ENCODE measurements around the gene MYO3B. TPM values are rescaled to one million over a fixed set of nuclear protein-coding genes. Genes with fewer than 3 reads are reported as not detected.

Gene MYO3B
- total RNA-seq, 1 experiment from 2014 or later, result 0.50 TPM

DNA sequence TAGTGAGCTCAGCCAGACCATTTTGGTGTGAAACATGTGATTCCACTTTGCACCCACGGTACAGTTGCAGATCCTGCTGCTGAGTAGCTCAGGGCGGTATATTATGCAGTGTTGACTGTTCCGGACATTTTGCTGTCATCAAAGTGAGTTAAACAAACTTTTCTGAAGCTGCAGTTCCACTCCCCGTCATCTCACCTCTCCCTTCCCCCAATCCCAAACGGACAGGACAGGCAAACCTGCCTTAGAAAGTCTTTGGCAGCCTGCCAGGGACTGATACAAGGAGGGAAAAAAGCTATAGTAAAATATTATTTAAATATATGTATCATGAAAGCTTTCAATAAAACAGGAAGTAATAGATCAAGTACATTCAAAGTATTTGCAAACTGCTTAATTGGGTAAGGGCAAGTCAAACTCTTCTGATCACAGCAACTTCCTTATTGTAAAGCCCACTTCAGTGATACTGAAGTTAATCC, 501.7 kb downstream of the MYO3B start:
- Mint-ChIP-seq H3K27me3 (ENCODE audit: low read depth) (peaks cover 5% of the 10 kb centered on the region), H3K36me3 (no peaks in the 10 kb centered on the region), H3K27ac (peak overlapping the region; percentile 94), H3K9me3 (no peaks in the 10 kb centered on the region), H3K4me1 (peaks cover 45% of the 10 kb centered on the region), H3K4me3 (peak overlapping the region; percentile 51)
- DNase-seq (ENCODE audit: low spot score), result no peak
- no peak for TF ChIP-seq ESRRA (CRISPR knock-in tag; IDR thresholded peaks at IDR 0.05; ENCODE audit: borderline replicate concordance)
- TF ChIP-seq, protein P1, sequence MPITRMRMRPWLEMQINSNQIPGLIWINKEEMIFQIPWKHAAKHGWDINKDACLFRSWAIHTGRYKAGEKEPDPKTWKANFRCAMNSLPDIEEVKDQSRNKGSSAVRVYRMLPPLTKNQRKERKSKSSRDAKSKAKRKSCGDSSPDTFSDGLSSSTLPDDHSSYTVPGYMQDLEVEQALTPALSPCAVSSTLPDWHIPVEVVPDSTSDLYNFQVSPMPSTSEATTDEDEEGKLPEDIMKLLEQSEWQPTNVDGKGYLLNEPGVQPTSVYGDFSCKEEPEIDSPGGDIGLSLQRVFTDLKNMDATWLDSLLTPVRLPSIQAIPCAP (CRISPR knock-in tag; IDR thresholded peaks at IDR 0.05), result no peak
- TF ChIP-seq, protein P2, sequence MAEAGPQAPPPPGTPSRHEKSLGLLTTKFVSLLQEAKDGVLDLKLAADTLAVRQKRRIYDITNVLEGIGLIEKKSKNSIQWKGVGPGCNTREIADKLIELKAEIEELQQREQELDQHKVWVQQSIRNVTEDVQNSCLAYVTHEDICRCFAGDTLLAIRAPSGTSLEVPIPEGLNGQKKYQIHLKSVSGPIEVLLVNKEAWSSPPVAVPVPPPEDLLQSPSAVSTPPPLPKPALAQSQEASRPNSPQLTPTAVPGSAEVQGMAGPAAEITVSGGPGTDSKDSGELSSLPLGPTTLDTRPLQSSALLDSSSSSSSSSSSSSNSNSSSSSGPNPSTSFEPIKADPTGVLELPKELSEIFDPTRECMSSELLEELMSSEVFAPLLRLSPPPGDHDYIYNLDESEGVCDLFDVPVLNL (CRISPR knock-in tag; IDR thresholded peaks at IDR 0.05; ENCODE audit: borderline replicate concordance, low read depth), result no peak
- no peak for TF ChIP-seq MYBL2 (CRISPR knock-in tag; IDR thresholded peaks at IDR 0.05)
- no peak for TF ChIP-seq ATF1 (CRISPR knock-in tag; IDR thresholded peaks at IDR 0.05)
- no peak for TF ChIP-seq GRHL2 (CRISPR knock-in tag; IDR thresholded peaks at IDR 0.05; ENCODE audit: insufficient replicate concordance, severe bottlenecking)
- no peak for TF ChIP-seq CBFB (CRISPR knock-in tag; IDR thresholded peaks at IDR 0.05; ENCODE audit: low read depth)
- no peak for TF ChIP-seq NR2C2 (CRISPR knock-in tag; IDR thresholded peaks at IDR 0.05)
- TF ChIP-seq KAT7 (CRISPR knock-in tag; IDR thresholded peaks at IDR 0.05; ENCODE audit: borderline replicate concordance), result no peak
- TF ChIP-seq ZNF138 (CRISPR knock-in tag; conservative IDR thresholded peaks at IDR 0.05), result no peak
- no peak for TF ChIP-seq ZBTB21 (CRISPR knock-in tag; IDR thresholded peaks at IDR 0.05; ENCODE audit: borderline replicate concordance)
- TF ChIP-seq SMAD3 (CRISPR knock-in tag; IDR thresholded peaks at IDR 0.05; ENCODE audit: borderline replicate concordance), result no peak
- no peak for TF ChIP-seq ZNF219 (CRISPR knock-in tag; IDR thresholded peaks at IDR 0.05; ENCODE audit: borderline replicate concordance)
- TF ChIP-seq, protein P3, sequence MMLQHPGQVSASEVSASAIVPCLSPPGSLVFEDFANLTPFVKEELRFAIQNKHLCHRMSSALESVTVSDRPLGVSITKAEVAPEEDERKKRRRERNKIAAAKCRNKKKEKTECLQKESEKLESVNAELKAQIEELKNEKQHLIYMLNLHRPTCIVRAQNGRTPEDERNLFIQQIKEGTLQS (CRISPR knock-in tag; conservative IDR thresholded peaks at IDR 0.05), result no peak
- no peak for TF ChIP-seq TEAD1 (CRISPR knock-in tag; IDR thresholded peaks at IDR 0.05)
- TF ChIP-seq NR3C1 (CRISPR knock-in tag; conservative IDR thresholded peaks at IDR 0.05; ENCODE audit: low read depth), result no peak
- ChIA-PET POLR2A (interaction anchor here (0.5 kb wide), 1 partner anchor 218 kb away, joined by 3 read pairs; no protein-coding TSS in a partner anchor), CTCF (interaction anchor here (0.6 to 2.4 kb wide), 9 partner anchors 11 to 895 kb away, joined by 3 to 13 read pairs (median 4); no protein-coding TSS in a partner anchor)
- peak; percentile 16 for ATAC-seq

DNA sequence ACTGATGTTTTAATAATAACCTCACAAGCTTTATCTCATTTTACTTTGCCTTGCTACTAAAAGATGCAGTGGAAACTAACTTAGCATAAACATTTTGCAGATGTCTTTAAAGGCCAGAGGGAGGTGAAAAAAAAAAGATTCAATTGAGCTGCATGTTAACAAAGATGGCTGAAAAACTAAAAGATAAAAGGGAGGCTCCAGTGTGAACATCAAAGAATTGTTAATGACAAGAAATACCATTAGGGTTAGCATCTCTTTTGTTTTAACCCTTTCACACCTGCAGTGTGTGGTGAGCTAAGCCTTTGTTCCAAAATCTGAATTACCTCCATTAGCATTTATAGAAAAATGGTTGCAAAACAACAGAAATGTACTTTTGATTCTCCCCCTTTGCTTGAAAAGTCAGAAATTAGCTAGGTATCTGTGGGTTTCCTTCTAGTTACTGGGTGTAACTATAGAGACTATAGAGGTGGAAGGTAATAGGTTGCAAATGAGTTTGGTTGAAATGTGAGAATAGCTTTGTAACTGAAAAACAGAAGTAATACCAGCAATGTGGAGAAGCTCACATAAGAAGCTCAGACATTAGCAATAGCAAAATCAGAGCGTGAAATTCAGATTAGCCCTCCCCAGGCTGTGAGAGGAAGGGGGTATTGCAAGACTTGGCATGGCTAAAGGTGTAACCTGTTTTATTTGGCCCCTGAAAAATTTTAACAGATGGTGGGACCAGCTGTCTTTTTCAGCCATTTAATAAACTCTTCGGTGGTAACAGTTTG, 502.4 kb downstream of the MYO3B start:
- ATAC-seq (peak; percentile 86), DNase-seq (ENCODE audit: low spot score) (no peak)
- Mint-ChIP-seq H3K27me3 (ENCODE audit: low read depth) (peaks cover 5% of the 10 kb centered on the region), H3K36me3 (no peaks in the 10 kb centered on the region), H3K4me1 (peaks cover 49% of the 10 kb centered on the region), H3K27ac (peak overlapping the region; percentile 96), H3K4me3 (peak overlapping the region; percentile 51), H3K9me3 (no peaks in the 10 kb centered on the region)
- POLR2A ChIA-PET, result interaction anchor here (0.5 to 0.7 kb wide), 3 partner anchors 36 to 1613 kb away, joined by 3 read pairs; no protein-coding TSS in a partner anchor
- CTCF ChIA-PET, result interaction anchor here (0.6 to 2.4 kb wide), 12 partner anchors 12 to 444 kb away, joined by 3 to 13 read pairs (median 4); no protein-coding TSS in a partner anchor
- TF ChIP-seq, protein P4, sequence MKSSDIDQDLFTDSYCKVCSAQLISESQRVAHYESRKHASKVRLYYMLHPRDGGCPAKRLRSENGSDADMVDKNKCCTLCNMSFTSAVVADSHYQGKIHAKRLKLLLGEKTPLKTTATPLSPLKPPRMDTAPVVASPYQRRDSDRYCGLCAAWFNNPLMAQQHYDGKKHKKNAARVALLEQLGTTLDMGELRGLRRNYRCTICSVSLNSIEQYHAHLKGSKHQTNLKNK (CRISPR knock-in tag; IDR thresholded peaks at IDR 0.05), result no peak
- TF ChIP-seq NR3C1 (CRISPR knock-in tag; conservative IDR thresholded peaks at IDR 0.05; ENCODE audit: low read depth) (no peak), SOX15 (CRISPR knock-in tag; IDR thresholded peaks at IDR 0.05) (no peak), ZNF232 (CRISPR knock-in tag; IDR thresholded peaks at IDR 0.05) (no peak), ZNF423 (CRISPR knock-in tag; IDR thresholded peaks at IDR 0.05) (no peak), RELA (CRISPR knock-in tag; IDR thresholded peaks at IDR 0.05; ENCODE audit: borderline replicate concordance) (no peak), SMAD4 (CRISPR knock-in tag; IDR thresholded peaks at IDR 0.05) (no peak), EMX1 (CRISPR knock-in tag; IDR thresholded peaks at IDR 0.05) (no peak)
- TF ChIP-seq, protein P5, sequence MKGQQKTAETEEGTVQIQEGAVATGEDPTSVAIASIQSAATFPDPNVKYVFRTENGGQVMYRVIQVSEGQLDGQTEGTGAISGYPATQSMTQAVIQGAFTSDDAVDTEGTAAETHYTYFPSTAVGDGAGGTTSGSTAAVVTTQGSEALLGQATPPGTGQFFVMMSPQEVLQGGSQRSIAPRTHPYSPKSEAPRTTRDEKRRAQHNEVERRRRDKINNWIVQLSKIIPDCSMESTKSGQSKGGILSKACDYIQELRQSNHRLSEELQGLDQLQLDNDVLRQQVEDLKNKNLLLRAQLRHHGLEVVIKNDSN (CRISPR knock-in tag; IDR thresholded peaks at IDR 0.05), result no peak
- TF ChIP-seq, protein P6, sequence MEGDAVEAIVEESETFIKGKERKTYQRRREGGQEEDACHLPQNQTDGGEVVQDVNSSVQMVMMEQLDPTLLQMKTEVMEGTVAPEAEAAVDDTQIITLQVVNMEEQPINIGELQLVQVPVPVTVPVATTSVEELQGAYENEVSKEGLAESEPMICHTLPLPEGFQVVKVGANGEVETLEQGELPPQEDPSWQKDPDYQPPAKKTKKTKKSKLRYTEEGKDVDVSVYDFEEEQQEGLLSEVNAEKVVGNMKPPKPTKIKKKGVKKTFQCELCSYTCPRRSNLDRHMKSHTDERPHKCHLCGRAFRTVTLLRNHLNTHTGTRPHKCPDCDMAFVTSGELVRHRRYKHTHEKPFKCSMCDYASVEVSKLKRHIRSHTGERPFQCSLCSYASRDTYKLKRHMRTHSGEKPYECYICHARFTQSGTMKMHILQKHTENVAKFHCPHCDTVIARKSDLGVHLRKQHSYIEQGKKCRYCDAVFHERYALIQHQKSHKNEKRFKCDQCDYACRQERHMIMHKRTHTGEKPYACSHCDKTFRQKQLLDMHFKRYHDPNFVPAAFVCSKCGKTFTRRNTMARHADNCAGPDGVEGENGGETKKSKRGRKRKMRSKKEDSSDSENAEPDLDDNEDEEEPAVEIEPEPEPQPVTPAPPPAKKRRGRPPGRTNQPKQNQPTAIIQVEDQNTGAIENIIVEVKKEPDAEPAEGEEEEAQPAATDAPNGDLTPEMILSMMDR (IDR thresholded peaks at IDR 0.05), result no peak
- TF ChIP-seq, protein P7, sequence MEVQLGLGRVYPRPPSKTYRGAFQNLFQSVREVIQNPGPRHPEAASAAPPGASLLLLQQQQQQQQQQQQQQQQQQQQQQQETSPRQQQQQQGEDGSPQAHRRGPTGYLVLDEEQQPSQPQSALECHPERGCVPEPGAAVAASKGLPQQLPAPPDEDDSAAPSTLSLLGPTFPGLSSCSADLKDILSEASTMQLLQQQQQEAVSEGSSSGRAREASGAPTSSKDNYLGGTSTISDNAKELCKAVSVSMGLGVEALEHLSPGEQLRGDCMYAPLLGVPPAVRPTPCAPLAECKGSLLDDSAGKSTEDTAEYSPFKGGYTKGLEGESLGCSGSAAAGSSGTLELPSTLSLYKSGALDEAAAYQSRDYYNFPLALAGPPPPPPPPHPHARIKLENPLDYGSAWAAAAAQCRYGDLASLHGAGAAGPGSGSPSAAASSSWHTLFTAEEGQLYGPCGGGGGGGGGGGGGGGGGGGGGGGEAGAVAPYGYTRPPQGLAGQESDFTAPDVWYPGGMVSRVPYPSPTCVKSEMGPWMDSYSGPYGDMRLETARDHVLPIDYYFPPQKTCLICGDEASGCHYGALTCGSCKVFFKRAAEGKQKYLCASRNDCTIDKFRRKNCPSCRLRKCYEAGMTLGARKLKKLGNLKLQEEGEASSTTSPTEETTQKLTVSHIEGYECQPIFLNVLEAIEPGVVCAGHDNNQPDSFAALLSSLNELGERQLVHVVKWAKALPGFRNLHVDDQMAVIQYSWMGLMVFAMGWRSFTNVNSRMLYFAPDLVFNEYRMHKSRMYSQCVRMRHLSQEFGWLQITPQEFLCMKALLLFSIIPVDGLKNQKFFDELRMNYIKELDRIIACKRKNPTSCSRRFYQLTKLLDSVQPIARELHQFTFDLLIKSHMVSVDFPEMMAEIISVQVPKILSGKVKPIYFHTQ (CRISPR knock-in tag; IDR thresholded peaks at IDR 0.05), result no peak

Data from WTC11 (cell line).